Measurements from ENCODE around the gene PDE6G.

GRCh38 chr17:81700353-81701287 lies 44.3 kb upstream of the PDE6G start:
- TF ChIP-seq CTCF (IDR thresholded peaks at IDR 0.05): no peak
- TF ChIP-seq POLR2A (IDR thresholded peaks at IDR 0.05): no peak
- no peak for TF ChIP-seq POLR2AphosphoS5 (IDR thresholded peaks at IDR 0.05)

Data from suprapubic skin (tissue), 4 donors.